ENCODE measurements around the gene NEDD4L. TPM values are rescaled to one million over a fixed set of nuclear protein-coding genes. Genes with fewer than 3 reads are reported as not detected.

NEDD4L gene
- total RNA-seq, 4 donors from 2014 or later = 16.2 to 63.0 (median 30.4) TPM

GRCh38 chr18:58017267-58017666 lies 26.8 kb upstream of the NEDD4L start:
- no peak for ATAC-seq (ENCODE audit: low FRiP score)
- TF ChIP-seq CTCF (IDR thresholded peaks at IDR 0.05) = no peak
- DNase-seq (ENCODE audit: low spot score) = no peak

- TF ChIP-seq CTCF (IDR thresholded peaks at IDR 0.05) = no peak
- ATAC-seq (ENCODE audit: low FRiP score) (no peak), DNase-seq (ENCODE audit: low spot score) (no peak)
These were observed 23.4 kb upstream of the NEDD4L start for GRCh38 chr18:58020567-58021107.

GRCh38 chr18:58021504-58021903 lies 22.5 kb upstream of the NEDD4L start:
- no peak for ATAC-seq (ENCODE audit: low FRiP score)
- TF ChIP-seq CTCF (IDR thresholded peaks at IDR 0.05) = no peak
- DNase-seq (ENCODE audit: low spot score) = no peak

- DNase-seq (ENCODE audit: low spot score) (no peak), ATAC-seq (ENCODE audit: low FRiP score) (no peak)
- TF ChIP-seq CTCF (IDR thresholded peaks at IDR 0.05) = no peak
These were observed 20.9 kb upstream of the NEDD4L start for GRCh38 chr18:58023108-58023507.

- ATAC-seq (ENCODE audit: low FRiP score) (no peak), DNase-seq (ENCODE audit: low spot score) (no peak)
- no peak for TF ChIP-seq CTCF (IDR thresholded peaks at IDR 0.05)
These were observed 19.9 kb upstream of the NEDD4L start for GRCh38 chr18:58024139-58024538.

- no peak for DNase-seq (ENCODE audit: low spot score)
- TF ChIP-seq CTCF (IDR thresholded peaks at IDR 0.05) = no peak
These were observed 18.8 kb upstream of the NEDD4L start for GRCh38 chr18:58025205-58025604.

GRCh38 chr18:58025733-58026132 lies 18.3 kb upstream of the NEDD4L start:
- TF ChIP-seq CTCF (IDR thresholded peaks at IDR 0.05) = no peak
- no peak for DNase-seq (ENCODE audit: low spot score)
- no peak for ATAC-seq (ENCODE audit: low FRiP score)

More at GRCh38 chr18:58025205-58025604, 18.8 kb upstream of the NEDD4L start:
- ATAC-seq (ENCODE audit: low FRiP score) = no peak
